GM12878 (cell line): ENCODE results near the gene OTULINL. TPM values are rescaled to one million over a fixed set of nuclear protein-coding genes. Genes with fewer than 3 reads are reported as not detected.
A peak's percentile ranks its signal among the peaks of the same experiment; 100 is the strongest.

Source experiments
- ATAC-seq: fragments of 200-7000 bp; cut with Tn5 transposase; 3 replicates; pipeline ENCODE4 v1.9.1; 2020; ENCODE audit warnings: mild to moderate bottlenecking, moderate library complexity
- BruUV-seq: library from RNA; stranded (reverse); fragments of 400-500 nt; replicated peaks from 2 replicates; lab custom pipeline; 2021; lab: Mats Ljungman, UMichigan
- CTCF ChIA-PET: fragments of 300-600 bp; sonication (Branson Sonifier 250); formaldehyde crosslinking; extraction: SDS; loops from one replicate; lab custom pipeline; 2021; ENCODE audit warnings: inconsistent platforms; lab: Yijun Ruan, JAX
- POLR2A ChIA-PET: fragments of 350-600 bp; formaldehyde crosslinking; extraction: SDS; loops from one replicate; lab custom pipeline; 2021; ENCODE audit warnings: inconsistent platforms; lab: Charles Lee
- RAD21 ChIA-PET: fragments of 300-600 bp; sonication (Branson Sonifier 250); formaldehyde crosslinking; loops from one replicate; lab custom pipeline; 2023; ENCODE audit warnings: antibody characterized with exemption; ENCODE audit not compliant: unreplicated experiment; lab: Charles Lee
- SMC1A ChIA-PET: fragments of 300-600 bp; sonication (Branson Sonifier 250); formaldehyde crosslinking; loops from one replicate; lab custom pipeline; 2023; ENCODE audit not compliant: unreplicated experiment, uncharacterized antibody; lab: Charles Lee
- DNase-seq: peaks from one replicate; pipeline ENCODE4 v3.0.0-alpha.2; 2011; ENCODE audit warnings: low read depth, low spot score
- FAIRE-seq: peaks from 3 replicates; lab custom pipeline; 2011; peaks lifted over from hg19 to GRCh38; lab: Jason Lieb, UNC
- H2AFZ ChIP-seq: 2 replicates; pipeline ENCODE4 v1.6.0; 2011; ENCODE audit warnings: low read depth, low read length, control low read depth; ENCODE audit not compliant: control insufficient read depth
- H3K27ac ChIP-seq: 2 replicates; pipeline ENCODE4 v1.5.1; 2011; ENCODE audit warnings: control low read depth; ENCODE audit not compliant: control insufficient read depth, insufficient read depth
- H3K27me3 ChIP-seq, 2 experiments: replicated peaks in 1 of 2; 2 replicates each; pipeline versions ENCODE4 v1.6.0 to v1.6.1; 2011; ENCODE audit warnings: low read length in 1 of 2; ENCODE audit not compliant: control insufficient read depth in 2 of 2, insufficient read depth in 2 of 2
- H3K36me3 ChIP-seq, 2 experiments: 2 replicates each; pipeline ENCODE4 v1.5.1; 2011; ENCODE audit warnings: low read length in 1 of 2; ENCODE audit not compliant: control insufficient read depth in 2 of 2, insufficient read depth in 2 of 2
- H3K4me1 ChIP-seq: 2 replicates; pipeline ENCODE4 v1.6.1; 2011; ENCODE audit warnings: mild to moderate bottlenecking, low read length, moderate library complexity, mixed read lengths; ENCODE audit not compliant: control insufficient read depth, insufficient read depth
- H3K4me2 ChIP-seq: 2 replicates; pipeline ENCODE4 v1.6.0; 2011; ENCODE audit warnings: control low read depth; ENCODE audit not compliant: control insufficient read depth, insufficient read depth
- H3K4me3 ChIP-seq: fragments of 200-600 bp; sonication (generic); 2 replicates; pipeline ENCODE4 v1.5.1; 2016
- H3K79me2 ChIP-seq: 2 replicates; pipeline ENCODE4 v1.6.0; 2011; ENCODE audit warnings: low read length; ENCODE audit not compliant: control insufficient read depth, insufficient read depth
- H3K9ac ChIP-seq: 2 replicates; pipeline ENCODE4 v1.8.0; 2011; ENCODE audit warnings: low read length, control low read depth, mixed read lengths; ENCODE audit not compliant: control insufficient read depth, insufficient read depth
- H3K9me3 ChIP-seq: replicated peaks from 3 replicates; pipeline ENCODE4 v1.5.1; 2011; ENCODE audit warnings: mild to moderate bottlenecking, low read length; ENCODE audit not compliant: control insufficient read depth, insufficient read depth
- H4K20me1 ChIP-seq: 2 replicates; pipeline ENCODE4 v1.6.0; 2011; ENCODE audit not compliant: control insufficient read depth, insufficient read depth
- ASH2L ChIP-seq: fragments of 300-600, 200-600 bp; sonication (generic); IDR thresholded peaks from 2 replicates; pipeline ENCODE4 v1.6.1; 2017; ENCODE audit warnings: low read depth, mild to moderate bottlenecking, borderline replicate concordance
- ESRRA ChIP-seq: IDR thresholded peaks from 2 replicates; pipeline ENCODE4 v1.6.1; 2012; ENCODE audit warnings: mild to moderate bottlenecking, low read length, improper control_type of control experiment
- IKZF1 ChIP-seq: fragments of 450-650 bp; conservative IDR thresholded peaks from 2 replicates; pipeline ENCODE4 v1.6.1; 2017; ENCODE audit warnings: antibody characterized with exemption, mild to moderate bottlenecking
- MLLT1 ChIP-seq: fragments of 450-650 bp; IDR thresholded peaks from 2 replicates; pipeline ENCODE4 v1.6.1; 2016; ENCODE audit warnings: mild to moderate bottlenecking
- NRF1 ChIP-seq: conservative IDR thresholded peaks from 2 replicates; pipeline ENCODE4 v1.6.1; 2011; ENCODE audit warnings: mild to moderate bottlenecking, low read depth, low read length, improper control_type of control experiment
- SRF ChIP-seq, 2 experiments: IDR thresholded peaks; 2 replicates each; pipeline ENCODE4 v1.6.1; 2011; ENCODE audit warnings: low read depth in 2 of 2, low read length in 2 of 2, mild to moderate bottlenecking in 1 of 2, moderate library complexity in 1 of 2
- WGBS: methylation state at CpG from one replicate; pipeline ENCODE4 v1.1.6; 2016; ENCODE audit warnings: low lambda C conversion rate; ENCODE audit not compliant: insufficient replicate concordance, insufficient coverage; ENCODE audit errors: missing lambda C conversion rate; 5-methylcytosine and 5-hydroxymethylcytosine counted together
- in situ Hi-C: fragments of 300-500 bp; cut with MboI; formaldehyde crosslinking; loops from 9 replicates; pipeline ENCODE4 v1.14.3; 2018; ENCODE audit warnings: mixed read lengths
- intact Hi-C: fragments of 100-400 bp; cut with micrococcal nuclease; formaldehyde crosslinking; loops from one replicate; pipeline ENCODE4 v1.14.2; 2022; ENCODE audit not compliant: unreplicated experiment
- polyA plus RNA-seq, 11 experiments: library from polyadenylated mRNA; depleted of rRNA in 4 of 11; unstranded in 6 of 11; stranded (reverse) in 5 of 11; fragments of >200 nt; fragmentation: Nextera tagmentation in 4 of 11; fragmentation: Illumina TruSeq in 1 of 11; extraction: Ambion mirVana in 4 of 11; extraction: Trizol in 1 of 11; gene quantifications; 1 replicate in 1 of 11; 2 replicates in 10 of 11; pipeline versions ENCODE4 v1.2.1 to v1.2.3, GENCODE V29; 2011 to 2016; ENCODE audit warnings: inconsistent platforms in 2 of 11, missing spikeins in 2 of 11, low read depth in 1 of 11
- total RNA-seq, 4 experiments: library from RNA; depleted of rRNA in 3 of 4; stranded (reverse); fragments of >200 nt in 3 of 4; fragmentation: Illumina TruSeq in 1 of 4; extraction: Trizol in 1 of 4; gene quantifications; 2 replicates each; pipeline versions ENCODE4 v1.2.1 to v1.2.3, GENCODE V29; 2013 to 2021

The OTULINL gene
- total and polyA plus RNA-seq, 10 of the 15 experiments (the other 5 are each of a cell fraction or from before 2014, with no cell fraction given) = 0.60 to 4.7 (median 1.8) TPM

GRCh38 chr5:14588758-14589543 lies 7.4 kb downstream of the OTULINL start:
- H2AFZ ChIP-seq = no peak overlapping the region
- no peaks in the 10 kb centered on the region for H3K27me3 ChIP-seq
- no peaks in the 10 kb centered on the region for H3K9me3 ChIP-seq
- H3K36me3 ChIP-seq = no peaks in the 10 kb centered on the region
- POLR2A ChIA-PET = interaction anchor here (0.6 kb wide), 1 partner anchor 68 kb away, joined by 4 read pairs; no protein-coding TSS in a partner anchor
- SMC1A ChIA-PET = interaction anchor here (0.6 to 0.7 kb wide), 2 partner anchors 18 to 113 kb away, joined by 3 read pairs; no protein-coding TSS in a partner anchor
- no peak for DNase-seq
- no peak overlapping the region for H3K9ac ChIP-seq
- intact Hi-C loops (no loop called here), in situ Hi-C loops (no loop called here)
- WGBS = 72% methylated on average over 10 of the region's 10 CpGs
- peaks cover 26% of the 10 kb centered on the region for H3K4me1 ChIP-seq
- no peaks in the 10 kb centered on the region for H3K79me2 ChIP-seq
- no peak overlapping the region for H3K27ac ChIP-seq
- no peak for ATAC-seq
- TF ChIP-seq ASH2L = no peak
- no peak for TF ChIP-seq MLLT1
- no peak for TF ChIP-seq ESRRA
- no peak for TF ChIP-seq IKZF1
- no peak for TF ChIP-seq SRF (IDR thresholded peaks at IDR 0.05; ENCODE audit: low read depth in 2 of 2, low read length in 2 of 2)
- no peak for TF ChIP-seq NRF1
- H4K20me1 ChIP-seq = no peaks in the 10 kb centered on the region
- CTCF ChIA-PET = no interaction called here
- RAD21 ChIA-PET = no interaction called here
- H3K4me2 ChIP-seq = peak overlapping the region; percentile 20; the same call in 1 of the 2 replicates
- no peak overlapping the region for H3K4me3 ChIP-seq
- no TSS peak for BruUV-seq
- FAIRE-seq = no peak
